Thymus (tissue), 11 donors: ENCODE measurements around the gene MYL11. TPM values are rescaled to one million over a fixed set of nuclear protein-coding genes. Genes with fewer than 3 reads are reported as not detected.
"Not testable (repeated sequence)": the region's sequence is repeated elsewhere in the genome, so short reads cannot be mapped to it uniquely, and the experiment has no call there.

Source experiments
- DNase-seq, 9 donors: peaks; one replicate each; pipeline ENCODE4 v3.0.0-alpha.2; 2013; ENCODE audit warnings: low spot score in 9 of 9, low read depth in 6 of 9, missing footprints in 1 of 9
- H3K27ac ChIP-seq, 2 donors: one replicate each; pipeline ENCODE4 v1.5.1; 2013; ENCODE audit warnings: control low read depth in 1 of 2, low read depth in 1 of 2, low read length in 1 of 2, mild to moderate bottlenecking in 1 of 2, moderate library complexity in 1 of 2
- H3K27me3 ChIP-seq, 2 donors: one replicate each; pipeline ENCODE4 v1.5.1; 2013; ENCODE audit warnings: low read length in 1 of 2; ENCODE audit not compliant: control insufficient read depth in 2 of 2, insufficient read depth in 1 of 2
- H3K36me3 ChIP-seq, 2 donors: one replicate each; pipeline ENCODE4 v1.5.1; 2013; ENCODE audit warnings: low read length in 1 of 2, mild to moderate bottlenecking in 1 of 2, moderate library complexity in 1 of 2; ENCODE audit not compliant: control insufficient read depth in 2 of 2, insufficient read depth in 2 of 2
- H3K4me1 ChIP-seq, 2 donors: one replicate each; pipeline ENCODE4 v1.5.1; 2013; ENCODE audit warnings: low read length in 2 of 2; ENCODE audit not compliant: control insufficient read depth in 2 of 2, insufficient read depth in 2 of 2
- H3K4me3 ChIP-seq, 2 donors: one replicate each; pipeline ENCODE4 v1.5.1; 2013; ENCODE audit warnings: low read length in 2 of 2, control low read depth in 1 of 2, mild to moderate bottlenecking in 1 of 2
- H3K9me3 ChIP-seq, 2 donors: one replicate each; pipeline ENCODE4 v1.5.1; 2013; ENCODE audit warnings: low read length in 1 of 2, mild to moderate bottlenecking in 1 of 2; ENCODE audit not compliant: control insufficient read depth in 2 of 2, insufficient read depth in 1 of 2
- WGBS: extraction: QIAGEN DNeasy Blood & Tissue Kit; methylation state at CpG from one replicate; pipeline ENCODE4 v1.1.7; 2013; 5-methylcytosine and 5-hydroxymethylcytosine counted together
- polyA plus RNA-seq: library from polyadenylated mRNA; stranded (reverse); fragments of 200-250 nt; gene quantifications from one replicate; pipeline ENCODE4 v1.2.3, GENCODE V29; 2013
- total RNA-seq: library from RNA; stranded (reverse); fragments of 120-200 nt; gene quantifications from one replicate; pipeline ENCODE4 v1.2.4, GENCODE V29; 2013
- donor health status: healthy.

MYL11 gene
- total and polyA plus RNA-seq, 2 donors = 11.7 to 12.5 TPM

- Histone ChIP-seq H3K9me3 (peaks cover 0 to 8% of the 10 kb centered on the region in 2 donors), H3K27me3 (no peaks in the 10 kb centered on the region), H3K36me3 (no peaks in the 10 kb centered on the region), H3K4me3 (no peak overlapping the region), H3K4me1 (peaks cover 15 to 34% of the 10 kb centered on the region in 2 donors), H3K27ac (no peak overlapping the region)
- 97% methylated on average over 32 of the region's 32 CpGs for WGBS
- DNase-seq = no peak
Measured at GRCh38 chr16:30342751-30343490, 31.7 kb upstream of the MYL11 start.

DNA sequence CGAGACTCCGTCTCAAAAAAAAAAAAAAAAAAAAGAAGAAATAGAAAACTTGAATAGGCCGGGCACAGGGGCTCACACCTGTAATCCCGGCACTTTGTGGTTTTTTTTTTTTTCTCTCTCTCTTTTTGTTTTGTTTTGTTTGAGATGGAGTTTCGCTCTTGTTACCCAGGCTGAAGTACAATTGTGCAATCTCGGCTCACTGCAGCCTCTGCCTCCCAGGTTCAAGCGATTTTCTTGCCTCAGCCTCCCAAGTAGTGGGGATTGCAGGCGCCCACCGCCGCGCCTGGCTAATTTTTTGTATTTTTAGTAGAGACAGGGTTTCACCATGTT lies 31.1 kb upstream of the MYL11 start:
- H3K9me3 ChIP-seq, H3K4me3 ChIP-seq, H3K27ac ChIP-seq, H3K27me3 ChIP-seq, H3K36me3 ChIP-seq: not testable (repeated sequence)
- WGBS = 50% methylated on average over 11 of the region's 11 CpGs
- DNase-seq = peak in 1 of 9 donors; percentile 38
- H3K4me1 ChIP-seq = peaks cover 15 to 34% of the 10 kb centered on the region in 2 donors

DNA sequence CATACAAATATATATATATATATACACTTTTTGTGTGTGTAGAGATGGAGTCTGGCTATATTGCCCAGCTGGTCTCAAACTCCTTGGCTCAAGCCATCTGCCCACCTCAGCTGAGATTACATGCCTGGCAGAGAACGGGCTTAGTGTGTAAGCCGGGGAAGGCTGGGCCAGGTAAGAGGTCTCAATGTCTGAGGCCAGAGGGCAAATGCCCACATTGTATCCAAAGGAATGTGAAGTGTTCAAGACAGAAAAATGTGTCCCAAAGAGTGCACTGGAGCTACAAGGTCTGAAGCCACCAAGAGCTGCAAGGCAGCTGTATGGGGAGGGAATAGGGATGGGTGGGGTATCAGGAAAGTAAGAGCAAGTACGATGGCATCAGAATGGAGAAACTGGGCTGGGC lies 28.3 kb upstream of the MYL11 start:
- Histone ChIP-seq H3K4me1 (peaks cover 9 to 23% of the 10 kb centered on the region in 2 donors), H3K27me3 (no peaks in the 10 kb centered on the region), H3K27ac (no peak overlapping the region), H3K36me3 (peaks cover 12 to 18% of the 10 kb centered on the region in 2 donors), H3K9me3 (peaks cover 0 to 8% of the 10 kb centered on the region in 2 donors), H3K4me3 (no peak overlapping the region)
- 98% methylated on average over 3 of the region's 3 CpGs for WGBS
- no peak for DNase-seq

- H3K27ac ChIP-seq = no peak overlapping the region
- H3K27me3 ChIP-seq = no peaks in the 10 kb centered on the region
- H3K4me3 ChIP-seq = no peak overlapping the region
- H3K9me3 ChIP-seq = peaks cover 0 to 4% of the 10 kb centered on the region in 2 donors
- WGBS = 98% methylated on average over 8 of the region's 8 CpGs
- H3K4me1 ChIP-seq = peaks cover 5 to 8% of the 10 kb centered on the region in 2 donors
- H3K36me3 ChIP-seq = peaks cover 29 to 36% of the 10 kb centered on the region in 2 donors
- DNase-seq = no peak
Measured at GRCh38 chr16:30348113-30348512, 26.5 kb upstream of the MYL11 start.

DNA sequence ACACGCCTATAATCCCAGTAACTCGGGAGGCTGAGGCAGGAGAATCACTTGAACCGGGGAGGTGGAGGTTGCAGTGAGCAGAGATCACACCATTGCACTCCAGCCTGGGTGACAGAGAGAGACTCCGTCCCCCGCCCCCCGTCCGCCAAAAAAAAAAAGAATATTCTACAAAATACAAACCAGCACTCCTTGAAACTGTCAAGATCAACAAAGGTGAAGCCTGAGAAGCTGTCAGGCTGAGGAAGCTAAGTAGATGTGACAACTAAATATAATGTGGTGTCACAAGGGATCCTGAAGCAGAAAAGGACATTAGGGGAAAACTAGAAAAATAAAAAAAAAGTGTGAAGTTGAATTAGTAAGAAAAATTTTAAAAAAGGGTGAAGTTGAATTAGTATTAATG lies 25.7 kb upstream of the MYL11 start:
- DNase-seq = no peak

DNA sequence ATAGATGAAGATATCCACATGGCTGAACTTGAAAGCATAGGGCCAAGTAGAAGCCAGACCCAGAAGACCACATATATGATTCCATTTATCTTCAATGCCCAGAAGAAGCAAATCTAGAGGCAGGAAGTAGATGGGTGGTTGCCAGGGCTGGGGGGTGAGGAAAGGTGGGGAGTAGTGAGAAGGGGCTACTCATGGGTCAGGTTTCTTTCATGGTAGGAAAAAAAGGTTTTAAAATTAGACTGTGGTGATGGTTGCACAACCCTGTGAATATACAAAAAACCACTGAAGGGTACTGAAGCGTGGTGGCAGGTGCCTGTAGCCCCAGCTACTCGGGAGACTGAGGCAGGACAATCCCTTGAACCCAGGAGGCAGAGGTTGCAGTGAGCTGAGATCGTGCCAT lies 24.9 kb upstream of the MYL11 start:
- WGBS = 93% methylated on average over 3 of the region's 3 CpGs
- no peak for DNase-seq
- Histone ChIP-seq H3K4me3 (no peak overlapping the region), H3K4me1 (peaks cover 8 to 11% of the 10 kb centered on the region in 2 donors), H3K36me3 (peaks cover 35 to 45% of the 10 kb centered on the region in 2 donors), H3K27me3 (no peaks in the 10 kb centered on the region), H3K9me3 (peaks cover 0 to 3% of the 10 kb centered on the region in 2 donors), H3K27ac (no peak overlapping the region)

More for the DNA sequence above, 25.7 kb upstream of the MYL11 start:
- peaks cover 35 to 44% of the 10 kb centered on the region in 2 donors for H3K36me3 ChIP-seq
- H3K4me3 ChIP-seq = no peak overlapping the region
- WGBS = 98% methylated on average over 7 of the region's 7 CpGs
- H3K27ac ChIP-seq = no peak overlapping the region
- peaks cover 0 to 3% of the 10 kb centered on the region in 2 donors for H3K9me3 ChIP-seq
- H3K4me1 ChIP-seq = peaks cover under 1 to 4% of the 10 kb centered on the region in 2 donors
- no peaks in the 10 kb centered on the region for H3K27me3 ChIP-seq

DNA sequence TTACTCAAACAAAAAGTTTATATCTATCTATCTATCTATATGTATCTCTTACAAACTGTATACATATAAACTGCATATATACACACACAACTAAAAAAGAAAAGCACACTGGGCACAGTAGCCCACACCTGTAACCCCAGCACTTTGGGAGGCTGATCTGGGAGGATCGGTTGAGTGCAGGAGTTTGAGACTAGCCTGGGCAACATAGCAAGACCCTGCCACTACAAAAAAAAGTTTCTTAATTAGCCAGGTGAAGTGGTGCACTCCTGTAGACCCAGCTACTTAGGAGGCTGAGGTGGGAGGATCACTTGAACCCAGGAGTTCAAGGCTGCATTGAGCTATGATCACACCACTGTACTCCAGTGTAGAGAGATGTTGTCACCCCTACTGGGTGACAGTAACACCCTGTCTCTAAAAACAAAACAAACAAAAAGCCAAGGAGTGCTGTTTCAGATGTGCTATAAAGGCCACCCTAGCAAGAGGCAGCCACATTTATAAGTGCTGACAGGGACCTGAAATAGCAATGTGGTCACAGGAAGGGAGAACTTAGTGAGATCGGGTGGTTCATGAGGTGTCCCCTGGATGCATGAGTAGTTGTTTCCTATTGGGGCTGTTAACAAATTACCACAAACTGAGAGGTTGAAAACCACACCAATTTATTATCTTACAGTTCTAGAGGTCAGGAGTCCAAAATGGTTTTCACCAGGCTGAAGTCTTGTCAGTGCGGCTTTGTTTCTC lies 24.3 kb upstream of the MYL11 start:
- peaks cover 35 to 45% of the 10 kb centered on the region in 2 donors for H3K36me3 ChIP-seq
- no peak overlapping the region for H3K4me3 ChIP-seq
- H3K27me3 ChIP-seq = no peaks in the 10 kb centered on the region
- H3K4me1 ChIP-seq = peaks cover 8 to 13% of the 10 kb centered on the region in 2 donors
- DNase-seq = no peak
- H3K9me3 ChIP-seq = peaks cover 0 to 3% of the 10 kb centered on the region in 2 donors
- WGBS = 94% methylated on average over 3 of the region's 3 CpGs
- no peak overlapping the region for H3K27ac ChIP-seq

DNA sequence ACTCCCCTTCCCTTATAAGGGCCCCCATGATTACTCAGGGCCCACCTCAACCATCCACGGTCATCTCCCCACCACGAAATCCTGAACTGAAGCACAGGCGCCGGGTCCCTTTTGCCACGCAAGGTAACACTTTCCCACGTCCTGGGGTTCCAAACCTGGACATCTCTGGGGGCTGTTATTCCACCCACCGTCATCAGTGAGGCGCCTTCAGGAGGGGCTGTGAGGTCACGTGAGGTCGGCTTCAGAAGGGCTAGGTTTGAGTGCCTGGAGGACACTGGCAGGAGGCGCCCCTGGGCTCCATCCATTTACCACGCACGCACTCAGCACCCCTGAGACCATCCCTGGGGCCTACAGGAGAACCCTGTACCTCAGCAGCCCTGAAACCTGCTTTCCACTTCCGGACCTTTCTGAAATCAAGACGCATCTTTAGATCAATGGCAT lies 23.6 kb upstream of the MYL11 start:
- no peak overlapping the region for H3K4me3 ChIP-seq
- DNase-seq = no peak

More for the DNA sequence above, 23.6 kb upstream of the MYL11 start:
- Histone ChIP-seq H3K27ac (no peak overlapping the region), H3K27me3 (no peaks in the 10 kb centered on the region), H3K9me3 (peaks cover 0 to 3% of the 10 kb centered on the region in 2 donors), H3K4me1 (peaks cover 8 to 21% of the 10 kb centered on the region in 2 donors), H3K36me3 (peaks cover 35 to 45% of the 10 kb centered on the region in 2 donors)
- WGBS = 97% methylated on average over 15 of the region's 15 CpGs
